Right lobe of liver (tissue), 4 donors: Measurements from ENCODE around the gene RABEP1.

ENCODE experiments used
- POLR2A ChIP-seq: fragments of 450-650 bp; IDR thresholded peaks from one replicate; pipeline ENCODE4 v1.6.1; 2017; ENCODE audit warnings: antibody characterized with exemption, mild to moderate bottlenecking
- TF ChIP-seq, protein P1 (sequence below), 4 donors: fragments of 200-600 bp in 3 of 4; fragments of 450-650 bp in 1 of 4; IDR thresholded peaks; one replicate each; pipeline versions ENCODE4 v1.5.1 to v1.8.0; 2016 to 2022; ENCODE audit warnings: antibody characterized with exemption in 4 of 4, mild to moderate bottlenecking in 2 of 4
- donor health status: DM: no; HTN: no; CAD: no.
- donor health status: DM: no; HTN: no; CAD: no.
- donor health status: DM: no; HTN: yes; CAD: no.

DNA sequence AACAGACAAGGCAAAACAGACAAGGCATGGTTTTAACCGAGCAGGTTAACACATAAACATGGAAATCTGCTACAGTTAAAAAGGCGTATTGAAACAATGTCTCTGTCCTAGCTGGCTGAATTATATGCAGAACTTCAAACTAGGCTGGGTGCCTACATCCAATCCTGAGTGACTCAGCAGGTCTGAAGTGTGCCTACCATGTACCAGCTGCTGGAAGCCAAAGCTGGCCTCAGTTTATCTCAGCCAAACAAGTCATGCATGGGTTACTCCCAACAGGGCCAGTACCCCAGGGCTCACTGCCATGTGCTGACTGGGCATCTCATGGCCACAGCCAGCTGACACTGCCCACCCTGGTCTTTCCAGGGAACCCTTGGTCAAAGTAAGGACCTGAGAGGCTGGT lies 152.9 kb downstream of the RABEP1 start:
- TF ChIP-seq, protein P1, sequence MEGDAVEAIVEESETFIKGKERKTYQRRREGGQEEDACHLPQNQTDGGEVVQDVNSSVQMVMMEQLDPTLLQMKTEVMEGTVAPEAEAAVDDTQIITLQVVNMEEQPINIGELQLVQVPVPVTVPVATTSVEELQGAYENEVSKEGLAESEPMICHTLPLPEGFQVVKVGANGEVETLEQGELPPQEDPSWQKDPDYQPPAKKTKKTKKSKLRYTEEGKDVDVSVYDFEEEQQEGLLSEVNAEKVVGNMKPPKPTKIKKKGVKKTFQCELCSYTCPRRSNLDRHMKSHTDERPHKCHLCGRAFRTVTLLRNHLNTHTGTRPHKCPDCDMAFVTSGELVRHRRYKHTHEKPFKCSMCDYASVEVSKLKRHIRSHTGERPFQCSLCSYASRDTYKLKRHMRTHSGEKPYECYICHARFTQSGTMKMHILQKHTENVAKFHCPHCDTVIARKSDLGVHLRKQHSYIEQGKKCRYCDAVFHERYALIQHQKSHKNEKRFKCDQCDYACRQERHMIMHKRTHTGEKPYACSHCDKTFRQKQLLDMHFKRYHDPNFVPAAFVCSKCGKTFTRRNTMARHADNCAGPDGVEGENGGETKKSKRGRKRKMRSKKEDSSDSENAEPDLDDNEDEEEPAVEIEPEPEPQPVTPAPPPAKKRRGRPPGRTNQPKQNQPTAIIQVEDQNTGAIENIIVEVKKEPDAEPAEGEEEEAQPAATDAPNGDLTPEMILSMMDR (IDR thresholded peaks at IDR 0.05), result no peak
- no peak for TF ChIP-seq POLR2A
